Cardiac fibroblast (primary cell): ENCODE results near the gene FANCC.
A peak's percentile ranks its signal among the peaks of the same experiment; 100 is the strongest.

Experiments used
- DNase-seq, 2 donors: peaks; one replicate each; pipeline versions ENCODE4 v3.0.0 to v3.0.0-alpha.2; 2010; ENCODE audit warnings: low read depth in 2 of 2
- H3K4me3 ChIP-seq, 2 donors: replicated peaks in 1 of 2; 1 replicate in 1 of 2; 2 replicates in 1 of 2; pipeline ENCODE4 v1.5.1; 2011; ENCODE audit warnings: low read depth in 2 of 2, low read length in 2 of 2, mild to moderate bottlenecking in 2 of 2, moderate library complexity in 1 of 2
- TF ChIP-seq, protein P1 (sequence below): IDR thresholded peaks from one replicate; pipeline ENCODE4 v1.5.1; 2011; ENCODE audit warnings: low read depth, mild to moderate bottlenecking, low read length, inconsistent platforms

The FANCC gene

DNA sequence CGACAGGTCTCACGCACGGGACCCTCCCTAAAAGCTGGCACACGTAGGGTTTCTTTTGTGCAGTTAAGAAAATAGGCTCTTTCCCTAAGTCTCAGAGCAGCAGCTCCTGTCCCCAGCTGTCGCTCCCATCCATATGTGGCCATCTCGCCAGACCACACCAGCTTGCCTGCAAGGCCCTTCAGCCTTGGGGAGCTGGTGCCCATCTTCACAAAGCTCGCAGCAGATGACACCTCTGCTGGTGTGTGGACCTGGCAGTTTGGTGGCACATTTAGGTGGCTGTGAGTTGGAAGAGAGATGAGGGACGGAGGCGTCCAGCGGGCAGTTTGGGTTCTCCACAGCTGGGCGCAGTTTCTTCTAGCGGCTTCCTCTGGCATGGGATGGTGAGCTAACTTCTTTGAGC is 239.0 kb downstream of the FANCC start:
- no peak for DNase-seq
- H3K4me3 ChIP-seq, result no peak overlapping the region
- TF ChIP-seq, protein P1, sequence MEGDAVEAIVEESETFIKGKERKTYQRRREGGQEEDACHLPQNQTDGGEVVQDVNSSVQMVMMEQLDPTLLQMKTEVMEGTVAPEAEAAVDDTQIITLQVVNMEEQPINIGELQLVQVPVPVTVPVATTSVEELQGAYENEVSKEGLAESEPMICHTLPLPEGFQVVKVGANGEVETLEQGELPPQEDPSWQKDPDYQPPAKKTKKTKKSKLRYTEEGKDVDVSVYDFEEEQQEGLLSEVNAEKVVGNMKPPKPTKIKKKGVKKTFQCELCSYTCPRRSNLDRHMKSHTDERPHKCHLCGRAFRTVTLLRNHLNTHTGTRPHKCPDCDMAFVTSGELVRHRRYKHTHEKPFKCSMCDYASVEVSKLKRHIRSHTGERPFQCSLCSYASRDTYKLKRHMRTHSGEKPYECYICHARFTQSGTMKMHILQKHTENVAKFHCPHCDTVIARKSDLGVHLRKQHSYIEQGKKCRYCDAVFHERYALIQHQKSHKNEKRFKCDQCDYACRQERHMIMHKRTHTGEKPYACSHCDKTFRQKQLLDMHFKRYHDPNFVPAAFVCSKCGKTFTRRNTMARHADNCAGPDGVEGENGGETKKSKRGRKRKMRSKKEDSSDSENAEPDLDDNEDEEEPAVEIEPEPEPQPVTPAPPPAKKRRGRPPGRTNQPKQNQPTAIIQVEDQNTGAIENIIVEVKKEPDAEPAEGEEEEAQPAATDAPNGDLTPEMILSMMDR, result no peak

- TF ChIP-seq, protein P1, result no peak
- no peak overlapping the region for H3K4me3 ChIP-seq
- DNase-seq, result no peak
Measured at GRCh38 chr9:95077766-95078370, 239.6 kb downstream of the FANCC start.

GRCh38 chr9:95077053-95077765 is 240.3 kb downstream of the FANCC start:
- no peak overlapping the region for H3K4me3 ChIP-seq
- TF ChIP-seq, protein P1, result peak; percentile 13
- no peak for DNase-seq

GRCh38 chr9:95076696-95077052 is 240.8 kb downstream of the FANCC start:
- H3K4me3 ChIP-seq, result no peak overlapping the region
- DNase-seq, result no peak
- TF ChIP-seq, protein P1, result no peak

- TF ChIP-seq, protein P1, result no peak
- no peak for DNase-seq
- H3K4me3 ChIP-seq, result no peak overlapping the region
Measured at GRCh38 chr9:95075700-95076099, 241.8 kb downstream of the FANCC start.

- TF ChIP-seq, protein P1, result no peak
- H3K4me3 ChIP-seq, result no peak overlapping the region
Measured at GRCh38 chr9:95074632-95075031, 242.9 kb downstream of the FANCC start.

DNA sequence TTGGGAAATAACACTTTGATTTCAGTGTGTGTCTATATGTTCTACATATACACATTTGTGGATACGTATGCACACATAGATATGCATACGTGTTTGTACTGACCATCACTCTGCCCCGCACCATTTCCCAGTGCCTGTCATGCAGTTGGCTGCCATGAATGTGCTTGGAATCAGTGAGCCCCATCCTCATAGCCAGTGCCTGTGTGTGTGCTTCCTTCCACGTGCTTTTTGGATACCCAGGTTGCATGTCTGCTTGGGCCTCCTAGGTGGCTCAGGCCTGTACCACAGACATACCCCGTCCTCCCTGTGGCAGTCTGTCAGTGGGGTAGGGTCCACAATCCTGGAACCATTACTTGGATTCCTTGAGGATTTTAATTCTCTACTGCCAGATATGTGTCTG is 243.6 kb downstream of the FANCC start:
- TF ChIP-seq, protein P1, result no peak
- no peak for DNase-seq
- H3K4me3 ChIP-seq, result no peak overlapping the region

More at GRCh38 chr9:95074632-95075031, 242.9 kb downstream of the FANCC start:
- DNase-seq, result no peak
